Measurements from ENCODE around the gene PREX1. TPM values are rescaled to one million over a fixed set of nuclear protein-coding genes. Genes with fewer than 3 reads are reported as not detected.

The PREX1 gene
- polyA plus RNA-seq, 1 experiment, result 1.3 TPM

GRCh38 chr20:48676125-48676524, 151.7 kb downstream of the PREX1 start:
- CTCF ChIA-PET, result interaction anchor here (0.5 kb wide), 1 partner anchor 11 kb away, joined by 3 read pairs; no protein-coding TSS in a partner anchor
- no peak for DNase-seq (ENCODE audit: low read depth)
- no peak for TF ChIP-seq CTCF (IDR thresholded peaks at IDR 0.05; ENCODE audit: insufficient read depth, low read depth, low read length)
- Histone ChIP-seq H3K4me3 (ENCODE audit: low read depth, low read length) (no peak overlapping the region), H3K27me3 (ENCODE audit: control insufficient read depth, insufficient read depth, low read length) (no peaks in the 10 kb centered on the region), H3K36me3 (ENCODE audit: control insufficient read depth, insufficient read depth, low read length) (no peaks in the 10 kb centered on the region)
- POLR2A ChIA-PET, result no interaction called here

DNA sequence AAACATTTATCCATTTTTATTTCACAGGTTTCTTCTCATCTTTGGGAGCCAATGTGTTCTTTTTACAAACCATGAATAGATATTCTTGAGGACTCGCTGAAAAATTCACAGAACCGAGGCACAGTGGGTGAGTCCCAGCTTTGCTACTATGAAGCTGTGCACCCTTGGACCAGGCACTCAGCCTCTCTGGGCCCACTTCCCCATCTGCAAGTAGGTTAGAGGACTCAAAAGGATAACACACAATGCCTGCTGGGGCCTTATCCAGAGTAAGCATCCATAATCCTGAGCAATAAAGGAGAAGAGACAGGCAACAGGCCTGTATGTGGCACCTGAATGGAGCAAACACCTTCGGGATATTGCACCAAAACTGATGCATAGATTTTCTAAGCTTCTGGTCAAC, 153.3 kb downstream of the PREX1 start:
- no peak for TF ChIP-seq CTCF (IDR thresholded peaks at IDR 0.05; ENCODE audit: insufficient read depth, low read depth, low read length)
- ChIA-PET CTCF (no interaction called here), POLR2A (no interaction called here)
- Histone ChIP-seq H3K36me3 (ENCODE audit: control insufficient read depth, insufficient read depth, low read length) (no peaks in the 10 kb centered on the region), H3K27me3 (ENCODE audit: control insufficient read depth, insufficient read depth, low read length) (no peaks in the 10 kb centered on the region), H3K4me3 (ENCODE audit: low read depth, low read length) (no peak overlapping the region)
- DNase-seq (ENCODE audit: low read depth), result no peak

GRCh38 chr20:48673507-48673906, 154.3 kb downstream of the PREX1 start:
- CTCF ChIA-PET, result interaction anchor here (1.1 kb wide), 1 partner anchor 16 kb away, joined by 4 read pairs; no protein-coding TSS in a partner anchor
- H3K4me3 ChIP-seq (ENCODE audit: low read depth, low read length), result no peak overlapping the region
- H3K27me3 ChIP-seq (ENCODE audit: control insufficient read depth, insufficient read depth, low read length), result no peaks in the 10 kb centered on the region
- TF ChIP-seq CTCF (IDR thresholded peaks at IDR 0.05; ENCODE audit: insufficient read depth, low read depth, low read length), result no peak
- no peak for DNase-seq (ENCODE audit: low read depth)
- no peaks in the 10 kb centered on the region for H3K36me3 ChIP-seq (ENCODE audit: control insufficient read depth, insufficient read depth, low read length)
- POLR2A ChIA-PET, result no interaction called here

DNA sequence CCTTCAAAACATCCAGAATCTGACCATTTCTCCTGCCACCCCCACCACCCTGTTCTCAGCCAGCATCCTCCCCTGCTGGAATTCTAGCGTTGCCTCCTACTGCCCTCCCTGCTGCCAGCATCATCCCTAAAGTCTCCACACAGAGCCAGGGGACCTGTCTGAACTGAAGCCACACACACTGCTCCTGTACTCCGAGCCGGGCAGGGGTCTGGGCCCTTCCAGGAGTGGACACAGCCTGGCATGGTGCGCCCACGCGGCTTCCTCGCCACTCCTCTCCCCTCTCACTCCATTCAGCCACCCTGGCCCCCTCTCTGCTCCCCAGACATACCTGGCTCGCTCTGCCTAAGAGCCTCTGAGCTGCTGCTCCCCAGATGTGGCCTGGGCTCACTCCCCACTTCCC, 155.5 kb downstream of the PREX1 start:
- no peak for DNase-seq (ENCODE audit: low read depth)
- Histone ChIP-seq H3K36me3 (ENCODE audit: control insufficient read depth, insufficient read depth, low read length) (no peaks in the 10 kb centered on the region), H3K4me3 (ENCODE audit: low read depth, low read length) (no peak overlapping the region), H3K27me3 (ENCODE audit: control insufficient read depth, insufficient read depth, low read length) (no peaks in the 10 kb centered on the region)
- ChIA-PET CTCF (interaction anchor here (1.1 kb wide), 1 partner anchor 14 kb away, joined by 4 read pairs; no protein-coding TSS in a partner anchor), POLR2A (no interaction called here)
- TF ChIP-seq CTCF (IDR thresholded peaks at IDR 0.05; ENCODE audit: insufficient read depth, low read depth, low read length), result no peak

- POLR2A ChIA-PET, result no interaction called here
- CTCF ChIA-PET, result no interaction called here
- Histone ChIP-seq H3K4me3 (ENCODE audit: low read depth, low read length) (no peak overlapping the region), H3K36me3 (ENCODE audit: control insufficient read depth, insufficient read depth, low read length) (no peaks in the 10 kb centered on the region), H3K27me3 (ENCODE audit: control insufficient read depth, insufficient read depth, low read length) (no peaks in the 10 kb centered on the region)
- TF ChIP-seq CTCF (IDR thresholded peaks at IDR 0.05; ENCODE audit: insufficient read depth, low read depth, low read length), result no peak
- no peak for DNase-seq (ENCODE audit: low read depth)
These were observed 156.7 kb downstream of the PREX1 start for GRCh38 chr20:48671141-48671540.

Measured in BJ (cell line).